ENCODE results near the gene PCBP3. TPM values are rescaled to one million over a fixed set of nuclear protein-coding genes. Genes with fewer than 3 reads are reported as not detected.
"Not testable (repeated sequence)": the region's sequence is repeated elsewhere in the genome, so short reads cannot be mapped to it uniquely, and the experiment has no call there.

Gene PCBP3
- total RNA-seq, 2 experiments from 2014 or later: 1.9 to 2.2 TPM

DNA sequence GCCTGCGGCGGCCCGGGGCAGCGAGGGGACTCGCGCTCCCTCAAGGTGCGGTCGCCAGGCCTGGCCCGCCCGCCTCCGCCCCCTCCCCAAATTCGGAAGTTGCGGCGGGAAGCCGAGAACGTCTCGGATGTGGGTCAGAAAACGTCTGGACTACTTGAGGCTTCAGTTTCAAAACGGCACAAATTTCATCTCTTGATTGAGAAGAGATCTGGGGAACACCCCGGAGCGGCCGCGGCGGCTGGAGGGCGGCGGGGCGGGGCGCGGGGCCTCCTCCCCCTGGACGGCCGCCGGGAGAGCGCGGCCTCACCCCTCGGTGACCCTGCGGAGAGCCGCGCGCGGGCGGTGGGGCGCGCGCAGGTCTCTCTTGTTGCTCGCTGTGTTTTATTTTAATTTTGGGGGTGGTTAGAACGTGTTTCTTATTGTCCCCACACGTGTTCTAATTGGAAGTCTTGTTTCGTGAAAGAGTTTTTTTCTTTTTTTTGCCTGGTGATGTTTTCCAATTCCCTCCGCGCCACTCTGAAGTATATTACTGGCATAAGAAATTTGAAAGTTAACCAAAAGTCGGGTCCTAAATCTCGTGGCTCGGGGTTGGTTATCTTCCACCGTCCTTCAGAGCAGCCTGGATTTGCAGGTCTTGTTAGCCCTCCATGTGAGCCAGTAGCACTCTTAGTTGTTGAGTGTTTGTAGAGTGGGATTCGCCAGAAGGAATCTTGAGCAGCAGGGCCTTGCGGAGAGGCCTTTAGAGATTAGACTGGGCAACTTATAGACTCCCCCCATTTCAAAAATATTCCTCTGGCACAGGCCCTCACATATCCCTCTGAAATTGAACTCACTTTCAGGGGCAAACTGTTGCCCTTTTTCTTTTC, 749 bp downstream of the PCBP3 start:
- Mint-ChIP-seq H3K4me3 (peak overlapping the region; percentile 71), H3K36me3 (ENCODE audit: low read depth) (no peaks in the 10 kb centered on the region), H3K9me3 (no peaks in the 10 kb centered on the region), H3K27ac (peak overlapping the region; percentile 34), H3K4me1 (ENCODE audit: low read depth) (peaks cover 31% of the 10 kb centered on the region), H3K27me3 (peaks cover 16% of the 10 kb centered on the region)
- intact Hi-C loops (cut with micrococcal nuclease): no loop called here
- peak; percentile 38 for DNase-seq
- ChIA-PET POLR2A (no interaction called here), CTCF (interaction anchor here (1.6 kb wide), 1 partner anchor 174 kb away, joined by 4 read pairs; no protein-coding TSS in a partner anchor)
- TF ChIP-seq, protein P1, sequence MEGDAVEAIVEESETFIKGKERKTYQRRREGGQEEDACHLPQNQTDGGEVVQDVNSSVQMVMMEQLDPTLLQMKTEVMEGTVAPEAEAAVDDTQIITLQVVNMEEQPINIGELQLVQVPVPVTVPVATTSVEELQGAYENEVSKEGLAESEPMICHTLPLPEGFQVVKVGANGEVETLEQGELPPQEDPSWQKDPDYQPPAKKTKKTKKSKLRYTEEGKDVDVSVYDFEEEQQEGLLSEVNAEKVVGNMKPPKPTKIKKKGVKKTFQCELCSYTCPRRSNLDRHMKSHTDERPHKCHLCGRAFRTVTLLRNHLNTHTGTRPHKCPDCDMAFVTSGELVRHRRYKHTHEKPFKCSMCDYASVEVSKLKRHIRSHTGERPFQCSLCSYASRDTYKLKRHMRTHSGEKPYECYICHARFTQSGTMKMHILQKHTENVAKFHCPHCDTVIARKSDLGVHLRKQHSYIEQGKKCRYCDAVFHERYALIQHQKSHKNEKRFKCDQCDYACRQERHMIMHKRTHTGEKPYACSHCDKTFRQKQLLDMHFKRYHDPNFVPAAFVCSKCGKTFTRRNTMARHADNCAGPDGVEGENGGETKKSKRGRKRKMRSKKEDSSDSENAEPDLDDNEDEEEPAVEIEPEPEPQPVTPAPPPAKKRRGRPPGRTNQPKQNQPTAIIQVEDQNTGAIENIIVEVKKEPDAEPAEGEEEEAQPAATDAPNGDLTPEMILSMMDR (IDR thresholded peaks at IDR 0.05): no peak
- ATAC-seq: no peak

DNA sequence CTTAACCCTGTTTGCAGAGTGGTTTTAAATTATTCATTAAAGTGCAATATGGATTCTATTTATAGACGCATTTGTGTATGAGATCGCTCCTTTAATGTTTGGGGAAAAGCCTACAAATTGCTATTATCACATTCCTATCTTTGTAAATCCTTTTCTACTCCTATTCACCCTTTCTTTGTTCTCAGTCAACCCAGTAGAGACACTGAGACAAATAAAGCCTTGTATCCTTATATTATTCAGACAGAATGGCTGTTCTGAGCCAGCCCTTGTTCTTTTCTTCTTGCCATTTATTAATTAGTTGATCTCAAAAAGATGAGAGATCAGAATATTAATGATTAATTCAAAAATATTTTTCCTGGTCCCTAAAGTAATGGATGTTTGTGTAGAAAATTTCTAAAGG, 8.4 kb downstream of the PCBP3 start:
- no peak overlapping the region for H3K27ac Mint-ChIP-seq
- POLR2A ChIA-PET: no interaction called here
- H3K9me3 Mint-ChIP-seq: no peaks in the 10 kb centered on the region
- H3K4me1 Mint-ChIP-seq (ENCODE audit: low read depth): no peaks in the 10 kb centered on the region
- DNase-seq (no peak), ATAC-seq (no peak)
- intact Hi-C loops (cut with micrococcal nuclease): no loop called here
- TF ChIP-seq, protein P1 (IDR thresholded peaks at IDR 0.05): no peak
- no peaks in the 10 kb centered on the region for H3K36me3 Mint-ChIP-seq (ENCODE audit: low read depth)
- CTCF ChIA-PET: no interaction called here
- H3K27me3 Mint-ChIP-seq: peaks cover 2% of the 10 kb centered on the region
- no peak overlapping the region for H3K4me3 Mint-ChIP-seq

DNA sequence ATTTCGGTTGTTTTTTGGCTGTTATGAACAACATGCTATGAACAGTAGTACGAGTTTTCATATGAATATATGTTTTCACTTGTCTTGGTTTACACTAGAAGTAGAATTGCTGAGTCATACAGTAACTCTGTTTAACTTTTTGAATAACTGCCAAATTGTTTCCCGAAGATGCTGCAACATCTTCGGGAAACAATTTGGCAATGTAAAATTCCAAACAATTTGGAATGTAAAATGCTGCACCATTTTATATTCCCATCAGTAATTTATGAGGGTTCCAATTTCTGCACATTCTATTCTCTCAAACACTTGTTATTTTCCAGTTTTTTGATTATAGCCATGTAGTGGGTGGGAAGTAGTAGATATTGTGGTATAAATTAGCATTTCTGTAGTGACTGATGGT, 11.6 kb downstream of the PCBP3 start:
- Mint-ChIP-seq H3K36me3 (ENCODE audit: low read depth) (no peaks in the 10 kb centered on the region), H3K4me1 (ENCODE audit: low read depth) (no peaks in the 10 kb centered on the region), H3K4me3 (no peak overlapping the region), H3K27ac (no peak overlapping the region), H3K9me3 (no peaks in the 10 kb centered on the region), H3K27me3 (no peaks in the 10 kb centered on the region)
- POLR2A ChIA-PET: no interaction called here
- DNase-seq: no peak
- TF ChIP-seq, protein P1 (IDR thresholded peaks at IDR 0.05): no peak
- CTCF ChIA-PET: no interaction called here
- no peak for ATAC-seq
- intact Hi-C loops (cut with micrococcal nuclease): no loop called here

- H3K9me3 Mint-ChIP-seq; H3K27ac Mint-ChIP-seq; H3K4me3 Mint-ChIP-seq; H3K4me1 Mint-ChIP-seq (ENCODE audit: low read depth); ATAC-seq; POLR2A ChIA-PET; DNase-seq; H3K36me3 Mint-ChIP-seq (ENCODE audit: low read depth); H3K27me3 Mint-ChIP-seq; CTCF ChIA-PET; intact Hi-C loops (cut with micrococcal nuclease): not testable (repeated sequence)
Measured at GRCh38 chr21:45656114-45656513, 12.6 kb downstream of the PCBP3 start.

- ATAC-seq; CTCF ChIA-PET; H3K4me3 Mint-ChIP-seq; H3K4me1 Mint-ChIP-seq (ENCODE audit: low read depth); H3K36me3 Mint-ChIP-seq (ENCODE audit: low read depth); intact Hi-C loops (cut with micrococcal nuclease); H3K27me3 Mint-ChIP-seq; DNase-seq; POLR2A ChIA-PET; H3K27ac Mint-ChIP-seq: not testable (repeated sequence)
- peaks cover 15% of the 10 kb centered on the region for H3K9me3 Mint-ChIP-seq
Measured at GRCh38 chr21:45661913-45662622, 18.5 kb downstream of the PCBP3 start.

GRCh38 chr21:45662623-45663245, 19.2 kb downstream of the PCBP3 start:
- intact Hi-C loops (cut with micrococcal nuclease); H3K27me3 Mint-ChIP-seq; H3K4me3 Mint-ChIP-seq; POLR2A ChIA-PET; DNase-seq; H3K27ac Mint-ChIP-seq; ATAC-seq; H3K4me1 Mint-ChIP-seq (ENCODE audit: low read depth); H3K36me3 Mint-ChIP-seq (ENCODE audit: low read depth); CTCF ChIA-PET: not testable (repeated sequence)
- H3K9me3 Mint-ChIP-seq: peaks cover 16% of the 10 kb centered on the region
